NCI-H82 treated with DMSO at 0.1 percent for 48 hours (cell line): Measurements from ENCODE around the gene DICER1.
"Not testable (repeated sequence)": the region's sequence is repeated elsewhere in the genome, so short reads cannot be mapped to it uniquely, and the experiment has no call there.

Source experiments
- DNase-seq: peaks from one replicate; lab custom pipeline; 2025; ENCODE audit not compliant: unreplicated experiment; lab: John Stamatoyannopoulos, UW

Gene DICER1, protein sequence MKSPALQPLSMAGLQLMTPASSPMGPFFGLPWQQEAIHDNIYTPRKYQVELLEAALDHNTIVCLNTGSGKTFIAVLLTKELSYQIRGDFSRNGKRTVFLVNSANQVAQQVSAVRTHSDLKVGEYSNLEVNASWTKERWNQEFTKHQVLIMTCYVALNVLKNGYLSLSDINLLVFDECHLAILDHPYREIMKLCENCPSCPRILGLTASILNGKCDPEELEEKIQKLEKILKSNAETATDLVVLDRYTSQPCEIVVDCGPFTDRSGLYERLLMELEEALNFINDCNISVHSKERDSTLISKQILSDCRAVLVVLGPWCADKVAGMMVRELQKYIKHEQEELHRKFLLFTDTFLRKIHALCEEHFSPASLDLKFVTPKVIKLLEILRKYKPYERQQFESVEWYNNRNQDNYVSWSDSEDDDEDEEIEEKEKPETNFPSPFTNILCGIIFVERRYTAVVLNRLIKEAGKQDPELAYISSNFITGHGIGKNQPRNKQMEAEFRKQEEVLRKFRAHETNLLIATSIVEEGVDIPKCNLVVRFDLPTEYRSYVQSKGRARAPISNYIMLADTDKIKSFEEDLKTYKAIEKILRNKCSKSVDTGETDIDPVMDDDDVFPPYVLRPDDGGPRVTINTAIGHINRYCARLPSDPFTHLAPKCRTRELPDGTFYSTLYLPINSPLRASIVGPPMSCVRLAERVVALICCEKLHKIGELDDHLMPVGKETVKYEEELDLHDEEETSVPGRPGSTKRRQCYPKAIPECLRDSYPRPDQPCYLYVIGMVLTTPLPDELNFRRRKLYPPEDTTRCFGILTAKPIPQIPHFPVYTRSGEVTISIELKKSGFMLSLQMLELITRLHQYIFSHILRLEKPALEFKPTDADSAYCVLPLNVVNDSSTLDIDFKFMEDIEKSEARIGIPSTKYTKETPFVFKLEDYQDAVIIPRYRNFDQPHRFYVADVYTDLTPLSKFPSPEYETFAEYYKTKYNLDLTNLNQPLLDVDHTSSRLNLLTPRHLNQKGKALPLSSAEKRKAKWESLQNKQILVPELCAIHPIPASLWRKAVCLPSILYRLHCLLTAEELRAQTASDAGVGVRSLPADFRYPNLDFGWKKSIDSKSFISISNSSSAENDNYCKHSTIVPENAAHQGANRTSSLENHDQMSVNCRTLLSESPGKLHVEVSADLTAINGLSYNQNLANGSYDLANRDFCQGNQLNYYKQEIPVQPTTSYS (N-terminal part only)

DNA sequence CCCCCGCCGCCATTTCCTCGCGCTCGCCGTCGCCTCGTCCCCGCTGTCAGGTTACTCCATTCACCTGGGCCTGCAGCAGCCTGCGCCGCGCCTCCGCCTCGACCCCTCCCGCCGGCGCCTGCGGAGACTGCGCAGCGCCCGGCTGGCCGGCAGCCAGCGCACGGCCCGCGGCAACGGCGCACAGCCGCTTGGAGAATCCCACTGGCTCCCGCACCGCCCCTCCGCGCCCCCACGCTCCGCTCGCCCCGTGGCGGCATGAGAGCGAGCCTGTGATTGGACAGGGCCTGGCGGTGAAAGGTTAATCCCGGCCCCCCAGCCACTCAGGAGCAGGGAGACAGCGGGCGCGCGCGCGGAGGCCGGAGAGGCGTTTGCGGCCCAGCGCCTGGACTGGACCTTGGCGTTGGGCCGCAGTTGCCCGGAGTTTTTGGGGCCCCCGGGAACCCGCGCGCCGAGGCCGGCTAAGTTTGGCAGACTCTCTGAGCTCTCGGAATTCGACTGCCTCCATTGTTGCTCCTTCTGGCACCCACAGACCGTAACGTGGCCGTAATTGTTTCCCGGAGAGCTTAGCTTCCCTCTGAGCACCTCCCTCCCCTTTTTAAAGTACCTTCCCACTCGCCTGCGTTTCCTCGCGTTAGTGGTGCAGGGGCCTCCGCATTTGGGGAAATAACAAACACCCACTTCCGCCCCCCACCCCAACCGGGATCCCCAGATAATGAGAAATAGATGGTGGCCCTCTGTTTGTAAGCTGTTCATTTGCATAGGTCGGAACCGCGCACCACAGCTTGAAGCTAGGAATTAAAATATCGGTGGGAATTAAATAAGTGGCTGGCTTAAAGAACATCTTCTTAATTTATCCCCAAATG is at the start of gene DICER1:
Gene DICER1, minus strand, starts transcription at position 203 of the 863 bp plus-strand sequence. CDS start 24,071 bp downstream, outside the sequence.
- DNase-seq, result peak; percentile 63

DNA sequence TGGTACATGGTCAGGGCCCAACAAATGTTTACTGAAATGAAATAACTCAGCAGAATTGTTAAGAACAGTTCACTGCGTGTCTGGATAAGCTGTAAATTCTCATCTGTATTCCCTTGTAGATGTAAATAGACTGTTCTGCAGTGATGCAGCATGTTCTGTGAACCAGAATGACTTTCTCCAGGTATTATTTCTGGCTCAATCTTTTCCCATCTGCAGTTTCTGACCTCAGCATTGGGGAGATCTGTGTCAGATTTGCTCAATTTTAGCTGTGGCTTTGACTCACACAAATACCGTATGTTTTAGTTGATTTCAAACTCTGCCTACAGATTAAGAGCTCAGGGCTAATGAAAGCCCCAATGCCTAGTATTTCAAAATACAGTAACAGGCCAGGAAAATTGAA is 49.2 kb upstream of the DICER1 start:
- no peak for DNase-seq

DNA sequence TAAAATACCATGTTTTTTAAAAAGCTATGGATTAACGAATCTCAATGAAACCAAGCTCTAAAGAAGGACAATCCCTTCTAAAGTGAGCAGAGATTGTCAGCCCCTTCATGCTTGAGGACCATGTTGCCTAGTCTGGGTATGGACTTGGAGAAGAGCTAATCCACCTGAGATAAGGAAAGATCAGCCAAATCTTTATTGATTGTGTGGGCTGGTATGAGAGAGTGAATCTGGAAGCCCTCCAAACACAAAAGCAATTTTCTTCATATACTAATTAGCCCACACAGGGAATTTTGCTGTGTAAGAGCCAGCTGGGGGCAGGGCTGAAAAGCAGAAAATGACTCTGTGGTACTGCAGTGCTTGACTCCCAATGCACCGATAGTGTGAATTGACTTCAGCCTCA is 47.4 kb upstream of the DICER1 start:
- DNase-seq, result no peak

DNA sequence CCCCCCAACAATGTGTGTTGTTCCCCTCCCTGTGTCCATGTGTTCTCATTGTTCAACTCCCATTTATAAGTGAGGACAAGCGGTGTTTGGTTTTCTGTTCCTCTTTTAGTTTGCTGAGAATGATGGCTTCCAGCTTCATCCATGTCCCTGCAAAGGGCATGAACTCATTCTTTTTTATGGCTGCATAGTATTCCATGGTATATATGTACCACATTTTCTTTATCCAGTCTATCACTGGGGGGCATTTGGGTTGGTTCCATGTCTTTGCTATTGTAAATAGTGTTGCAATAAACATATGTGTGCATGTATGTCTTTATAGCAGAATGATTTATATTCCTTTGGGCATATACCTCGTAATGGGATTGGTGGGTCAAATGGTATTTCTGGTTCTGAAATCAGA is 44.4 kb upstream of the DICER1 start:
- not testable (repeated sequence) for DNase-seq

DNA sequence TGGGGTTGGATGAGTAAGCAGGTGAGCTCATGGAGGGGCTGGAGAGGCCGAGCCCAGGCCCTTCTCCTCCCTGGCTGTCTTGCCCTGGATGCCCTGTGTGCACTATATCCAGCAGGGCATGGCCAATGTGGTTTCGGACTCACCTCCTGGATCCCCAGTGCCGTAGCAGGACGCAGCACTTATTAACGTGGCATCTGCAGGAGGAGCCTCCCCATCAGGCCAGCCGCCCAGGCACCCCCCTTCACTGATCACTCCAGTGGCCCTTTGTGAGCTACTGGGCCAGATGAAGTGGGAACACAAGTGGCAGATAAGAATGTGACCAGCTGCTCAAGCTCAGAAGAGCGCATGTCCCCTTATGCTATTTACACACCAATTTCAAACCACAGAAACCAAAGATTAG is 43.1 kb upstream of the DICER1 start:
- no peak for DNase-seq

DNA sequence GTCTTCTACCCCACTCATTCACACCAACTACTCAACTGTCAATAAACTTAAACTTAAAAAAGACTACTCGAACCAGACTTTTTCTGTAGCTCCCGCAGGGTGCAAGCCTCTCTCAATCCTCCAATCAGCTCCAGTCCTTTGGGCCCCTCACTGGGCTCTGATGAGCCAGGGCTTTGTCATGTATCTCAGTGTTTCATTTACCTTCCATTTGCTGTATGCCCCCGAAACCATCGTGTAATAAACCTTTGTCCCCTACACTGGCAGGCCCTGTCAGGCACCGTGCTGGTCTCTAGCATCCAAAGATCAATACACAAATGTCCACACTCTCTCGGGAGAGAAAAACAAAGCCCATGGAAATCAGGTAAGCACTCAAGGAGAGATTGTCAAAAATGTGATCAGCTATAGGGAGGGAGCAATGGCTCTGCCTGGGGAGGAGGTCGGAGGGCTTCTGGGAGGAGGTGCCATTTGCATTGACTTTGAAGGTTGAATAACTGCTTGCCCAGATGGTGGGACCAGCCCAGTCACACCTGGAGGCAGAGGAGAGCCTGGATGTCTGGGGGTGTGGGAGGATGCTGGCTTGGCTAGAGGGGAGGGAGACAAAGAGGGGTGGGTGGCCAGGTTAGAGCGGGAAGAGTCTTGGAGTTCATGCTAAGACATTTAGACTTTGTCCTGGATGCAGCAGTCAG is 42.1 kb upstream of the DICER1 start:
- DNase-seq, result no peak

DNA sequence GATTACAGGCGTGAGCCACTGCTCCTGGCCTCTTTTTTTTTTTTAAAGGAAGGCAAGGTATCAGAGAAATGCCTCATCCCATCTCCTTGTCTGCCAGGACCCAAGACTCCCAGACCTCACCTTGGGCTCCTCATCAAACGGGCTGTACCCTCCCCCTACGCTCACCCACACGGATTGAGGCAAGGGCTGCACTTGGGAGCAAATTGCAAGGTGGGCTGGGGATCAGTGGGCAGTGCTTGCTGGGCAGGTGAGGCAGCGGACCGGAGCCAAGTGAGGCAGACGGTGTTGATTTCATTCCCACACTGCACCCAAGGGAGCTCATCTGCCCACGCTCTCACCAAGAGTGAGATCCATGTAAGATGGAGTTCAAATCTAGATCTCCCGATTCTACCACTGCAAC is 41.0 kb upstream of the DICER1 start:
- no peak for DNase-seq

DNA sequence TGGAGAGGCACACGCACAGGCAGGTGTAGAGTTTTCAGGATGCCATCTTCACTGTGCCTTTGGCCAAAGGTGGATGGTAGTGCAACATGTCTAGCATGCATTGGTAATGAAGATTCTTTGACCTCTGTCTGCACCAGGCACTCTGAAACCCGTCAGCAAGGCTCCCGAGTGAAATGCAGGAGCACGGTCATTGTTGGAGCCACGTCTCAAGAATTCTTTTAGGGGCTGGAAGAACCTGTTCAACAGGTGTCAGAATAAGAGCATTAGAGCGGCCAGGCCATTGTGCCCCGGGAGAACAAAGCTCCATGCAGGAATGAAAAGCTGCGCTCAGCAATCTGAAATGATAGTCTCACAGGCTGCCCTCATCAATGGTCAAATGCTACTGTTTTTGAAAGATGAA is 40.2 kb upstream of the DICER1 start:
- DNase-seq, result no peak

DNA sequence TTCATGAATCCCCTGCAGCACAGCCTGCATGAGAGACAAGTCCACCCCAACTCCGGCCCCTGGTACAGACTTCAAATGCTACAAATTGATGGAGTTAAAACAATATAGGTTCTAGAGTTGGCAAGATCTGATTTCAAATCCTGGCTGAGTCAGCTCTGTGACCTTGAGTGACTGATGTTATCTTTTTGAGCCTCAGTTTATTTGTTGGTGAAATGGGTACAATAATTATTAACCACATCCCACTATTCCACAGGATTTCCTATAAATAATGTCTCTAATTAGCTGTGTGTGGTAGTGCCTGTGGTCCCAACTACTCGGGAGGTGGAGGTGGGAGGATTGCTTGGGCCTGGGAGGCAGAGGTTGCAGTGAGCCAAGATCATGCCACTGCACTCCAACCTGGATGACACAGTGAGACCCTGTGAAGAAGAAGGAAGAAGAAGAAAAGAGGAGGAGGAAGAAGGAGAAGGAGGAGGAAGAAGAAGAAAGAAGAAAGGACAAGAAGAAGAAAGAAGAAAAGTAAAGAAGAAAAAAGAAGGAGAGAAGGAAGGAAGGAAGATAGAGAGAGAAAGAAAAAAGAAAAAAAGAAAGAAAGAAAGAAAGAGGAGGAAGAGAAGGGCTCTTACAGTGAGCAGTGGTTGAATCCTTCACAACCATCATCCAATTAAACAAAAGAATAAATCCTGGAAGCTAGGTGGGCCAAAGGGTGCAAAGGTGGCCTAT is 39.7 kb upstream of the DICER1 start:
- no peak for DNase-seq

DNA sequence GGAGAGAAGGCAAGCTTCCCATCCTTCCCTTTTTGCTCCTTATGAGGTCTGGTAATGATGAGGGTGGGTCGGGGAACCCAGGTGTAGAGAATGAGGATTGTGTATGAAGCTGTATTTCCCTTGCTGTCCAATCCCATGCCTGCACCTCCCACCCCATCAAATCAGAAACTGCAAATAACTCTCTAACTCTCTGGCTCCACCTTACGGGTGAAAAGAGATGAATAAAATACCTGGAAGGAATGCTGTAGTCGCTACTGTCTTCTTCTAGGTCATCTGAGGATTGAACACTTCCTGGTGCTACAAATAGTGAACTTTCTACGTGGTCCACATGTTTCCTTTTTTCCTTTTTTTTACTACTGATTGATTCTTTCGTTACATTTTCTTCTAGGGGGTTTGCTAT is 38.9 kb upstream of the DICER1 start:
- DNase-seq, result no peak

DNA sequence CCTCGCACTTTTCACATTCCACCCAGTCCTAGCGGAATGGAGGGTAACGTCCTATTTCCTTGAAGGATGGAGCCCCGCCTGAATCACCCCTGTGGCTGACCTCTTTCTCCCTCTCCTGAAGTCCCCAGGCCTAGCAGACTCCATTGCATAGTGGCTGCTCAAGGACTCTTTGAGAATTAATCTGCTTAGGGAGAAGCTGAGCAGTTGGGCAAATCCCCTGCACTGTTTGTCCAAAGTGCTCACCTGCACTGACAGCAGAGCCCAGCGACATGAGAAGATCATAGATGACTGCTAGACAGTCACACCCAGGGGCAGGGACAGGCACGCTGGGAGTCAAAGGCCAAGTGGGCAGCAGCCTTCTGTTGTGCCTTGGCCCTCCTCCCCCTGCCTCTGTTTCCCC is 37.7 kb upstream of the DICER1 start:
- DNase-seq, result peak; percentile 43

DNA sequence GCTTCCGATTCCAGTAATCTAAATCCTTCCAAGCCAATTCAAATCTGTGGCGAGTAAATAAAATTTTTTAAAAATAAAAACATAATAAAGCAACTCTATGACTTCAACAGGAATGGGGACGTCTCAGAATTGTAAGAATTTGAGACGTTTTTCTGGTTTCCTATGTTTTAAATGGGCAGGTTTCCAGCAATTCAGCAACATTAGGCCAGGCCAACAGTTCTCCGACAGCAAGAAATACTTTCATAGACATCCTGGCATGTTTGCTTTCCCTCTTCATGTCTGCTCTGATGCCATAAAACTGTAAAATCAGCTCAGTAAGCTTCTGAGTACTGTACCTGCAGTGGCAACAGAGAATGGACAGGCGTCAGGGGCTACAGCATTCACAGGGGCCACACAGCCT is 35.8 kb upstream of the DICER1 start:
- DNase-seq, result no peak

DNA sequence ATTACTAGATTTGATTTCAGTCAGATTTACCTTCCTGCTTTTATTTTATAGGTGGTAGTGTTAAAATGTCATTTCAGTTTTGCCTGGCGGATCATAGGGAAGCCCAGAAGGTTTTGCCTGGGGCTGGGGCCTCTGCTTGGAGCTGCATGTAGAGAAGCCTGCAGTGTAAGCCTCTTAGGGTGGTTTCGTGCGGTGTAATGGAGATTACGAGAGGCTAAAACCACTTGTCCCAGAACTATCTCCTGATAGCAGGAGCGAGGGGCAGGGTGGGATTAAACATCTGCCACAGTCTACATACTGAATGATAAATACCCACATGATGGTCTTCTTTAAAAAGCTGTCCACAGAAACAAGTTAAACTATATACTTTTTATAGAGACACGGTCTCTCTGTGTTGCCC is 35.0 kb upstream of the DICER1 start:
- DNase-seq, result peak; percentile 76

DNA sequence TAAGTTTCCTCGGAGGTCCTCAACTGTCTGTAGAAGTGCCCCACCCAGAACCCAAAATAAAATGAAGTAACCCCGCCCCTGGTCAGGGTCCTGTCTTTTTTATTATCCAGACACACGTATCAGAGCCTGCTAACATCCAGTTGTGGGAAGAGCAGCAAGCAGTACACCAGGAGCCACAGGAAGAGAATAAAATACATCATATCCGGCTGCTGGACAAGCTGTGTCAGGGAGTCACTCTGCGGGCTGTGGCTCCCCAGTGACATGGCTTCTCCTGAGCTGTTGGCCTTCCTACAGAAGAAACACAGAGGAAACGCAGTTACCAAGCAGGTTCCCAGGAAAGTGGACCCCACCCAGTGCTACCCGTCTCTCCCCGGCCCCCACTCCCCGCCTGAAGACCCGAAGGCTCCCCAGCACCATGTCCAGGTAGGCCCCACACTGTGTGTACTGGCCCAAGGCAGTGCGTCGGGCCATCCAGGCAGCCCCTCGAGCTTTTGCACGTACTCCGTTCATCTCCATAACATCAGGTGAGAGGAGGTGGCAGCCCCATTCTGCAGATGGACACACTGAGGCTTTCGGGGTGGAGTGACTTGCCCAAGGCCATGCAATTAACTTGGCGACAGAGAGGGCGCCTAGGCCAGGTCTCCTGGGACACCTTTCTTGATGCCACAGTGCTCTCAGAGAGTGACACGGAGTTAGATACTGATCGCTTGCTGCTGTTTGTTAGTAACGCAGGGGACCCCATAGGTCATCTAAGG is 34.3 kb upstream of the DICER1 start:
- DNase-seq, result no peak

DNA sequence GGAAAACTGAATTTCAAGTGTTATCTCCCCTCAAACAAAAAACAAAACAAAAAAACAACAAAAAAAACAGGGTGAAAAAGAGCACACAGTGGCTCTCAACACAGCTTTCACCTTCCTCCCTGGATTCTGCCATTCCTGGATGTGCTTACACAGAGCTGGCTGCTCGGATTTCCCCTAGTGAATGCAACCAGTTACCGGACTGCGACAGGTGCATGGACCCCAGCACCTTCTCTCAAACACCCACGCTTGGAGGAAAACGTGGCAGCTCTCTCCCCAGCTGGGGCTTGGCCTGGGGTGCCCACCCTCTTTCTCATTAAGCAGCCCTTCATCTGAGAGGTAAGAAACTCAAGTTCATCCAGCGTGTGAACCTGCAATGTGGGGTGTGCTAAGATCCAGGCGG is 33.5 kb upstream of the DICER1 start:
- DNase-seq, result no peak

DNA sequence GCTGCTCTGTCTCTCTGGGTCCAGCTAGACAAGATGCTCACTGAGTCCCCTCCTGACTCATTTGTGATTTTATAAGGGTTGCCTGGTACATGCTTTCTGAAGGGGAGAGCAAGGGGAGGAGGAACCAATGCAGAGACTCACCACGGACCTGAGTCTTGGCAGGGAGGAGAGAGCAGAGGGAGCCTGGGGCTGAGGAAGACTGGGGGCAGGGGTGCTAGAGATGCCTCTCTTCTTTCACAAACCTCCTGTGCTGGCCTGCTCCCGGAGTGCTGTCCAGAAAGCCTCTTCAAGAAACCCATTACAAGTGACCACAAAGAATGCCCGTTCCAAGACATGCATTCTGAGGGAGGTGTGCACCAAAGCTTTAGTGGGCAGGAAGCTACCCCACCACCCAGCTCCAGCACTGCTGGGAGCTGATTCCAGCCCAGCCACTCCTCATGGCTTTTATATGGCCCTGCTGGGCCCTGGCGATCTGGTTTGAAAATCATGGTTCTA is 33.1 kb upstream of the DICER1 start:
- DNase-seq, result no peak

DNA sequence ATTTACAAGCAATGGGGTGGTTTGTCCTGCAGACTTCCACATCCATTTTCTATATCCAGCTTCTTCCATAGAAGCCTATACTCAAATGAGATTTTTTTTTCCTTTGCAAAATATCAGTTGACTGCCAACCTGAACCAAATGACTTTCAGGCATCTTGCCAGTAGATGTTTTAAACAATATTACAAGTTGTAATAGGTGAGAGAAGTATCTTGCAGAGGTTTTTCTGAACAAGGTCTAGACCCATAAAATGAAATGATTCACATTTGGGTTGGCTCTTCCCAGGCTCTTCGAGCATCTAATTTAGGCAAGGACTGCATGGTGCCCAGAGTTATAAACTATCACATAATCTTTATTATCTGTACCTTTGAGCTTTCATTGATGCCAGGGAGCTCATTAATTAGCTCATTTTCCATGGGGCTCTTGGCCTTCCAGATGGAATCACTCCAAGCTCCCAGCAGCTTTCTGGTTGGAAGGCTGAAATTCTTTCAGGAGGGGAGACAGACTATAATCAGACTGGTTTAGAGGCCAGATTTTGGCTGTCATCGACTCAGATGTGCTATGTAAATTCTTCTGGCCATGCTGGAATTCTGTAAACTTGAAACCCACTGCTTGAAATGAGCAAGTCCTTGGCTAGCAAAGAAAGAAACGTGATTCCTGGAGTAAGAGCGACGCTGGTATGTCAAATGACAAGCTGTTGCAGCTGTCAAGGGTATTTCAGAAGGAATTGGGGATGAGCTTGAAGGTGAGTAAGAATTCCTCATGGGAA is 32.2 kb upstream of the DICER1 start:
- no peak for DNase-seq

DNA sequence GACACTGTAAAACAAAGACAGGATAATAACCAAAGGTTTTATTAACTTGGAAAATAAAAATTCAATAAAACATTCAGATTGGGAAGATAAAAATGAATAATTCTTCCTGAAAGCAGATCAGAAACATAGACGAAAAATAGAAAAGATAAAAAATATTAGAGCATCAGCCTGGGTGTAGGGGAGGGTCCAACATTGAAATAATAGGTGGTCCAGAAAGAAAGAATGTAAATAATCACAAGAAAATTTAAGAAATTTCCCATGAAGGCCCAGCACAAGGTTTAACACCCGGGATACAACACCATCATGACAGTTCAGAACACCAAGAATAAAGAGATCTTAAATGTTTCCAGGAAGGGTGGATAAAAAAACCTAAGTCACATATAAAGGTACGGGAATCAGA is 31.1 kb upstream of the DICER1 start:
- no peak for DNase-seq
